ENCODE data around the gene ZNF740. TPM values are rescaled to one million over a fixed set of nuclear protein-coding genes. Genes with fewer than 3 reads are reported as not detected.

ZNF740 gene
- total RNA-seq, 1 experiment from 2014 or later, result 35.8 TPM

DNA sequence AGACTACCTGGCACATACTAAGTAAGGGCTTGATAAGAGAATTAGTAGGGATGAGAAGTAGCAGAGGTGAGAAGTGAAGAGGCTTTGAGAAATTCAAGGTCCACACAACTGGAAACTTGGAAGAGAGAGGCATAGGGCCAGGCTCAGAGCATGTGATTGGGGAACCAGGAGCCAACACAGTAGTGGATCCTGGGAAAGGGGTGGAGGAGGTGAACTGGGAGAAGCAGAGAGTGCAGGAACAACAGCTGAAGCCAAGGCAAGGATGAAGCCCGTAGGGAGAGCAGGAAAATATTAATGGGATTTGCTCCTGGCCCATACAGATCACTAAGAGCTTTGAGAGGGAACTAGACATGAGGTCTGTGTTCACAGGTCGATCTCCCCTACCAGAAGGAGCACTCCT is 27.9 kb downstream of the ZNF740 start:
- Mint-ChIP-seq H3K4me3 (ENCODE audit: unreplicated experiment) (no peak overlapping the region), H3K27me3 (ENCODE audit: insufficient read depth, unreplicated experiment) (no peaks in the 10 kb centered on the region), H3K9me3 (ENCODE audit: unreplicated experiment) (no peaks in the 10 kb centered on the region), H3K4me1 (ENCODE audit: low read depth, unreplicated experiment) (no peaks in the 10 kb centered on the region), H3K36me3 (ENCODE audit: insufficient read depth, unreplicated experiment) (no peaks in the 10 kb centered on the region), H3K27ac (ENCODE audit: unreplicated experiment) (no peak overlapping the region)
- TF ChIP-seq, protein P1, sequence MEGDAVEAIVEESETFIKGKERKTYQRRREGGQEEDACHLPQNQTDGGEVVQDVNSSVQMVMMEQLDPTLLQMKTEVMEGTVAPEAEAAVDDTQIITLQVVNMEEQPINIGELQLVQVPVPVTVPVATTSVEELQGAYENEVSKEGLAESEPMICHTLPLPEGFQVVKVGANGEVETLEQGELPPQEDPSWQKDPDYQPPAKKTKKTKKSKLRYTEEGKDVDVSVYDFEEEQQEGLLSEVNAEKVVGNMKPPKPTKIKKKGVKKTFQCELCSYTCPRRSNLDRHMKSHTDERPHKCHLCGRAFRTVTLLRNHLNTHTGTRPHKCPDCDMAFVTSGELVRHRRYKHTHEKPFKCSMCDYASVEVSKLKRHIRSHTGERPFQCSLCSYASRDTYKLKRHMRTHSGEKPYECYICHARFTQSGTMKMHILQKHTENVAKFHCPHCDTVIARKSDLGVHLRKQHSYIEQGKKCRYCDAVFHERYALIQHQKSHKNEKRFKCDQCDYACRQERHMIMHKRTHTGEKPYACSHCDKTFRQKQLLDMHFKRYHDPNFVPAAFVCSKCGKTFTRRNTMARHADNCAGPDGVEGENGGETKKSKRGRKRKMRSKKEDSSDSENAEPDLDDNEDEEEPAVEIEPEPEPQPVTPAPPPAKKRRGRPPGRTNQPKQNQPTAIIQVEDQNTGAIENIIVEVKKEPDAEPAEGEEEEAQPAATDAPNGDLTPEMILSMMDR (IDR thresholded peaks at IDR 0.05; ENCODE audit: insufficient read depth in 1 of 2, low read depth in 1 of 2, low read length in 1 of 2, severe bottlenecking in 1 of 2, unreplicated experiment in 1 of 2), result no peak
- CTCF ChIA-PET, result interaction anchor here (1.3 to 1.4 kb wide), 2 partner anchors 129 to 142 kb away, joined by 3 to 4 read pairs; partner anchors contain the start of gene SPRYD3
- no peak for DNase-seq
- Histone ChIP-seq H3K4me1 (no peaks in the 10 kb centered on the region), H3K36me3 (ENCODE audit: control insufficient read depth, insufficient read depth, low read length) (no peaks in the 10 kb centered on the region), H3K9me3 (no peaks in the 10 kb centered on the region), H3K27me3 (replicated peaks; ENCODE audit: control insufficient read depth, insufficient read depth, low read length) (no peaks in the 10 kb centered on the region), H3K4me3 (ENCODE audit: low read depth, low read length) (no peak overlapping the region)
- intact Hi-C loops (cut with micrococcal nuclease; ENCODE audit: unreplicated experiment), result no loop called here
- POLR2A ChIA-PET, result interaction anchor here (0.6 kb wide), 1 partner anchor 26 kb away, joined by 3 read pairs; no protein-coding TSS in a partner anchor
- no TSS peak for BruUV-seq (replicated peaks)

DNA sequence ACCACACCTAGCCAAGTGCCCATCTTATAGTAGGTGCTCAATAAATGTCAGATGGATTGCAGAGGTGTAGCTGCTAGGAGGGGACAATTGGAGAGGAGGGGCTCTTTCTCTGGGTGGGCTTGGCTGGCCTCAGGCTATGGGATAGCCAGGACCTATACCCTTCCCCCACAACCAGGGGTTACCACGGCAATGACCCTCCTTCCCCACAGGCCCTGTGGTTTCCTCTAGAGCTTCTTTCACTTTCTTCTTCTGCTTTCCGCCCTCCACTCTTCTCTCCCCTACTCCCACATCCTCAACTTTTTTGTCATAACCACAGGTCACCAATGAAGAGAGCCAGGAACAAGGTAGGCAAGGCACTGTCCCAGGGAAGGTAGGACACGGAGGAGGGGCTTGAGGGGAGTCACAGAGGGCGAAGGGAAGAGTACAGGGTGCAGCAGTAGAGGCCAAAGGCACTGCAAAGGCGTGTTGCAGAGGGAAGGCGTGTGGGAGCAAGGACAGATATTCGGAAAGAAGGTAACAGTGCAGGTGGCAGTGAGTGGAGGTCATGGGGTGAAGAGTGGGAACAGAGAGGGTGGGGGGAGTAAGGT is 28.4 kb downstream of the ZNF740 start:
- intact Hi-C loops (cut with micrococcal nuclease; ENCODE audit: unreplicated experiment), result no loop called here
- TF ChIP-seq, protein P1 (IDR thresholded peaks at IDR 0.05; ENCODE audit: insufficient read depth in 1 of 2, low read depth in 1 of 2, low read length in 1 of 2, severe bottlenecking in 1 of 2, unreplicated experiment in 1 of 2), result no peak
- ChIA-PET POLR2A (no interaction called here), CTCF (interaction anchor here (1.3 to 1.4 kb wide), 2 partner anchors 130 to 143 kb away, joined by 3 to 4 read pairs; partner anchors contain the start of gene SPRYD3)
- H3K4me1 Mint-ChIP-seq (ENCODE audit: low read depth, unreplicated experiment), result no peaks in the 10 kb centered on the region
- Histone ChIP-seq H3K4me3 (ENCODE audit: low read depth, low read length) (no peak overlapping the region), H3K27me3 (replicated peaks; ENCODE audit: control insufficient read depth, insufficient read depth, low read length) (no peaks in the 10 kb centered on the region), H3K4me1 (no peaks in the 10 kb centered on the region), H3K9me3 (no peaks in the 10 kb centered on the region), H3K36me3 (ENCODE audit: control insufficient read depth, insufficient read depth, low read length) (no peaks in the 10 kb centered on the region)
- H3K4me3 Mint-ChIP-seq (ENCODE audit: unreplicated experiment), result no peak overlapping the region
- no TSS peak for BruUV-seq (replicated peaks)
- no peaks in the 10 kb centered on the region for H3K36me3 Mint-ChIP-seq (ENCODE audit: insufficient read depth, unreplicated experiment)
- H3K27ac Mint-ChIP-seq (ENCODE audit: unreplicated experiment), result no peak overlapping the region
- no peaks in the 10 kb centered on the region for H3K27me3 Mint-ChIP-seq (ENCODE audit: insufficient read depth, unreplicated experiment)
- H3K9me3 Mint-ChIP-seq (ENCODE audit: unreplicated experiment), result no peaks in the 10 kb centered on the region
- no peak for DNase-seq

DNA sequence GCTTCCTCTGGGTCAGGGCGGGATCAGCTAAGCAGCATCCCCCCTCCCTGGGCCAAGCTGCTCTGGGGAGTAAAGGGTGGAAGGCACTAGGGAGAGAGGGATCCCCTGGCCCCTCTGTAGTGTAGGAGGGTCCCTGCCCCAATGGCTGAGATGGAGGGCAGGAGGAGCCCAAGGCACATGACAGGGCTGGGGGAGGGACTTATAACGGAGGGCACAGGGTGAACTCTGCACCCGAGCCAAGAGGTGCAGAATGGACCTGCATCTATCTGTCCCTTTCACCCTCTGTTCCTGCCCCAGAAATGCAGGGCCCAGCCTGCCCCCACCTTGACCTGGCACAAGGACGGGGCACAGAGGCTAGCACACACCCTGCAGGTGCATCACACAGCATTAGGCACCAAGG is 30.3 kb downstream of the ZNF740 start:
- TF ChIP-seq, protein P1 (IDR thresholded peaks at IDR 0.05; ENCODE audit: insufficient read depth in 1 of 2, low read depth in 1 of 2, low read length in 1 of 2, severe bottlenecking in 1 of 2, unreplicated experiment in 1 of 2), result no peak
- no peak for DNase-seq
- Mint-ChIP-seq H3K27me3 (ENCODE audit: insufficient read depth, unreplicated experiment) (no peaks in the 10 kb centered on the region), H3K27ac (ENCODE audit: unreplicated experiment) (no peak overlapping the region), H3K9me3 (ENCODE audit: unreplicated experiment) (no peaks in the 10 kb centered on the region), H3K36me3 (ENCODE audit: insufficient read depth, unreplicated experiment) (no peaks in the 10 kb centered on the region), H3K4me3 (ENCODE audit: unreplicated experiment) (no peak overlapping the region), H3K4me1 (ENCODE audit: low read depth, unreplicated experiment) (peaks cover under 1% of the 10 kb centered on the region)
- no TSS peak for BruUV-seq (replicated peaks)
- H3K4me1 ChIP-seq, result no peaks in the 10 kb centered on the region
- no peak overlapping the region for H3K4me3 ChIP-seq (ENCODE audit: low read depth, low read length)
- CTCF ChIA-PET, result interaction anchor here (1.0 to 1.9 kb wide), 7 partner anchors 30 to 145 kb away, joined by 3 to 13 read pairs (median 6); partner anchors contain the start of genes AAAS, CSAD and ESPL1
- intact Hi-C loops (cut with micrococcal nuclease; ENCODE audit: unreplicated experiment), result no loop called here
- H3K36me3 ChIP-seq (ENCODE audit: control insufficient read depth, insufficient read depth, low read length), result no peaks in the 10 kb centered on the region
- H3K27me3 ChIP-seq (replicated peaks; ENCODE audit: control insufficient read depth, insufficient read depth, low read length), result no peaks in the 10 kb centered on the region
- H3K9me3 ChIP-seq, result no peaks in the 10 kb centered on the region
- POLR2A ChIA-PET, result no interaction called here
